ENCODE data around the gene SLC46A2.

The SLC46A2 gene

DNA sequence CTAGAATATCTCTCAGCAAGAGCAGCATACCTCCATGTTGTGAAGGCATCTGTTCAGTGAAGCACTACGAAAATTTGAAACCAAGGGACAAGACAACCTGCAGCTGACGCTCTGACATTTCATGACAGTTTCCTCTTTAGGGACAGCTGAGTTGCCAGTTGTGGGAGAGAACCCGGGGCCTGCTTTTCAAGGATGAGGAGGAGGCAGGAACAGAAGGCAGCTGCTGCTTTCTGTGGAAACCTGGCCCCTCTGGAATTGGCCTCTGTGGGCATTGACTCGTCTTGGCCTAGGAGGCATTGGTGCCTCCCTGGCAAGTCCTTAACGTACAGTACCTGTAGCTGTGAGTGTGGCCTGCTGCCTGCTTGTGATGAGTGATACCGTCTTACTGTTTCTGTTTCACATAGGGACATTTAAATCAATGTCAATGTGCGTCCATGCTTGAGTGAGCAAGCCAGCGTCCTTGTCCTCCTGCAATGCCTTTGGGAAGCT is 21.6 kb downstream of the SLC46A2 start:
- DNase-seq, result no peak

DNA sequence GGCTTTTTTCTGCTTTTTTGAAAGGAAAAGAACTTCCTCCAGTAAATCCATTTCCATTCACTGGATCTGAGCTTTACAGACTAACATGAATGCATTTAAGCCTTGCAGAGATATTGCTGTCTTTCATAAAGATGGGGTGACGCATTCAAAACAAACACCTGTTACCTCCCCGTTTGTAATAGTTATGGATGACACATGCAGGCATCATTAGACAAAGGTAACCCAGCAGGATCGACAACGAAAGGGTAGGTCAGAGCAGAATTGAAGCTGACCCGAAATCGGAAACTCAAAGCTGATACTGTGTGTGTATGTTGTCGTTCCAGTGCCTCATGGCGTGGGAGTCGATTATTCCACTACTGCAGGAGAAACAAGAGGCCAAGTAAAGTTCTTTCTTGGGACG is 22.2 kb downstream of the SLC46A2 start:
- DNase-seq, result no peak
- no peak overlapping the region for H2AK5ac ChIP-seq (ENCODE audit: low read length, severe bottlenecking)
- H3K27me3 ChIP-seq (ENCODE audit: control insufficient read depth in 1 of 2, insufficient read depth in 1 of 2, low read length in 2 of 2), result no peaks in the 10 kb centered on the region
- H2BK15ac ChIP-seq (ENCODE audit: low read depth, poor library complexity, severe bottlenecking), result no peak overlapping the region
- peaks cover 2% of the 10 kb centered on the region for H3K4me1 ChIP-seq (ENCODE audit: control insufficient read depth, insufficient read depth, low read depth, low read length)
- no peaks in the 10 kb centered on the region for H3K9me3 ChIP-seq (ENCODE audit: control insufficient read depth, low read length)
- H4K8ac ChIP-seq (ENCODE audit: low read length), result no peak overlapping the region
- no peak overlapping the region for H3K14ac ChIP-seq (ENCODE audit: low read length in 2 of 2)
- H3K36me3 ChIP-seq (ENCODE audit: control insufficient read depth in 1 of 2, insufficient read depth in 2 of 2, low read depth in 1 of 2, low read length in 2 of 2), result peaks cover 22 to 36% of the 10 kb centered on the region in 2 experiments
- H2BK120ac ChIP-seq (ENCODE audit: low read depth, low read length), result no peak overlapping the region
- H4K91ac ChIP-seq (ENCODE audit: low read length), result no peak overlapping the region
- no peak overlapping the region for H2BK12ac ChIP-seq (ENCODE audit: low read length in 2 of 2)
- no peak overlapping the region for H3K4me2 ChIP-seq (ENCODE audit: low read length, poor library complexity, severe bottlenecking)
- H3K18ac ChIP-seq (ENCODE audit: low read depth in 1 of 2, low read length in 2 of 2), result no peak overlapping the region
- H3K27ac ChIP-seq (ENCODE audit: low read length, poor library complexity, severe bottlenecking), result no peak overlapping the region
- H3K4me3 ChIP-seq (ENCODE audit: insufficient read depth in 1 of 2, low read depth in 1 of 2, low read length in 2 of 2), result no peak overlapping the region
- H3K9ac ChIP-seq (ENCODE audit: low read length), result no peak overlapping the region
- over 99% methylated on average over 10 of the region's 10 CpGs for WGBS
- no peak overlapping the region for H3K4ac ChIP-seq (ENCODE audit: low read depth in 1 of 2, low read length in 2 of 2)
- no peak overlapping the region for H2BK5ac ChIP-seq (ENCODE audit: low read depth, low read length, poor library complexity, severe bottlenecking)
- H3K79me1 ChIP-seq (replicated peaks; ENCODE audit: low read length, poor library complexity, severe bottlenecking), result no peaks in the 10 kb centered on the region
- no peak overlapping the region for H3K23ac ChIP-seq (ENCODE audit: low read length in 2 of 2)
- no peak overlapping the region for H2AFZ ChIP-seq (ENCODE audit: low read depth, low read length)

More for the DNA sequence above, 21.6 kb downstream of the SLC46A2 start:
- Histone ChIP-seq H3K79me1 (replicated peaks; ENCODE audit: low read length, poor library complexity, severe bottlenecking) (no peaks in the 10 kb centered on the region), H2BK15ac (ENCODE audit: low read depth, poor library complexity, severe bottlenecking) (no peak overlapping the region), H3K23ac (ENCODE audit: low read length in 2 of 2) (no peak overlapping the region), H2BK12ac (ENCODE audit: low read length in 2 of 2) (no peak overlapping the region), H3K9me3 (ENCODE audit: control insufficient read depth, low read length) (no peaks in the 10 kb centered on the region), H3K14ac (ENCODE audit: low read length in 2 of 2) (no peak overlapping the region), H3K4me2 (ENCODE audit: low read length, poor library complexity, severe bottlenecking) (no peak overlapping the region), H3K18ac (ENCODE audit: low read depth in 1 of 2, low read length in 2 of 2) (no peak overlapping the region), H2BK120ac (ENCODE audit: low read depth, low read length) (no peak overlapping the region), H3K27ac (ENCODE audit: low read length, poor library complexity, severe bottlenecking) (no peak overlapping the region), H3K27me3 (ENCODE audit: control insufficient read depth in 1 of 2, insufficient read depth in 1 of 2, low read length in 2 of 2) (no peaks in the 10 kb centered on the region), H3K4ac (ENCODE audit: low read depth in 1 of 2, low read length in 2 of 2) (no peak overlapping the region), H4K8ac (ENCODE audit: low read length) (no peak overlapping the region), H2AK5ac (ENCODE audit: low read length, severe bottlenecking) (no peak overlapping the region), H3K36me3 (ENCODE audit: control insufficient read depth in 1 of 2, insufficient read depth in 2 of 2, low read depth in 1 of 2, low read length in 2 of 2) (peaks cover 22 to 36% of the 10 kb centered on the region in 2 experiments), H3K4me3 (ENCODE audit: insufficient read depth in 1 of 2, low read depth in 1 of 2, low read length in 2 of 2) (no peak overlapping the region), H4K91ac (ENCODE audit: low read length) (no peak overlapping the region), H2BK5ac (ENCODE audit: low read depth, low read length, poor library complexity, severe bottlenecking) (no peak overlapping the region), H2AFZ (ENCODE audit: low read depth, low read length) (no peak overlapping the region), H3K4me1 (ENCODE audit: control insufficient read depth, insufficient read depth, low read depth, low read length) (peaks cover 2% of the 10 kb centered on the region), H3K9ac (ENCODE audit: low read length) (no peak overlapping the region)
- 70% methylated on average over 8 of the region's 8 CpGs for WGBS

DNA sequence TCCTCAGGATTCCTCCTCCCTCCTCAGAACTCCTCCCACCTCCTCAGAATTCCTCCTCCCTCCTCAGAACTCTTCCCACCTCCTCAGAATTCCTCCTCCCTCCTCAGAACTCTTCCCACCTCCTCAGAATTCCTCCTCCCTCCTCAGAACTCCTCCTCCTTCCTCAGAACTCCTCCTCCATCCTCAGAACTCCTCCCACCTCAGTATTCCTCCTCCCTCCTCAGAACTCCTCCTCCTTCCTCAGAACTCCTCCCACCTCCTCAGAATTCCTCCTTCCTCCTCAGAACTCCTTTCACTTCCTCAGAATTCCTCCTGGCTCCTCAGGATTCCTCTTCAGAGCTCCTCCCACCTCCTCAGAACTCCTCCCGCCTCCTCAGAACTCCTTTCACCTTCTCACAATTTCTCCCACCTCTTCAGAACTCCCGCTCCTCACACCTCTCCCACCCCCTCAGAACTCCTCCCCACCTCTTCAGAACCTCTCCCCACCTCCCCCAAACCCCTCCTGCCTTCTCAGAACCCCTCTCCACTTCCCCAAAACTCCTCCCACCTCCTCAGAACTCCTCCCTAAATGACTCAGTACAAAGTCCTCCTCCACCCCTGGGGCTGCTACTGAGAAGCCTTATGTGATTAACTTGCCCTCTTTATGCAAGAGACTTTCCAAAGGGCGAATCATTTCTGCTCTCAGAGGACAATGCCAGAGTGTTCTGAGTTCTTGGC is 23.2 kb downstream of the SLC46A2 start:
- H2BK5ac ChIP-seq (ENCODE audit: low read depth, low read length, poor library complexity, severe bottlenecking), result no peak overlapping the region
- WGBS, result 52% methylated on average over 3 of the region's 3 CpGs
- peak; percentile 89 for DNase-seq
- H3K23ac ChIP-seq (ENCODE audit: low read length in 2 of 2), result no peak overlapping the region
- H3K9ac ChIP-seq (ENCODE audit: low read length), result no peak overlapping the region
- no peak overlapping the region for H3K14ac ChIP-seq (ENCODE audit: low read length in 2 of 2)
- no peaks in the 10 kb centered on the region for H3K27me3 ChIP-seq (ENCODE audit: control insufficient read depth in 1 of 2, insufficient read depth in 1 of 2, low read length in 2 of 2)
- no peaks in the 10 kb centered on the region for H3K79me1 ChIP-seq (replicated peaks; ENCODE audit: low read length, poor library complexity, severe bottlenecking)
- no peak overlapping the region for H2BK120ac ChIP-seq (ENCODE audit: low read depth, low read length)
- peaks cover 2% of the 10 kb centered on the region for H3K4me1 ChIP-seq (ENCODE audit: control insufficient read depth, insufficient read depth, low read depth, low read length)
- H3K9me3 ChIP-seq (ENCODE audit: control insufficient read depth, low read length), result no peaks in the 10 kb centered on the region
- H3K18ac ChIP-seq (ENCODE audit: low read depth in 1 of 2, low read length in 2 of 2), result no peak overlapping the region
- H2BK15ac ChIP-seq (ENCODE audit: low read depth, poor library complexity, severe bottlenecking), result no peak overlapping the region
- H2BK12ac ChIP-seq (ENCODE audit: low read length in 2 of 2), result no peak overlapping the region
- no peak overlapping the region for H3K4me2 ChIP-seq (ENCODE audit: low read length, poor library complexity, severe bottlenecking)
- H2AK5ac ChIP-seq (ENCODE audit: low read length, severe bottlenecking), result no peak overlapping the region
- H3K27ac ChIP-seq (ENCODE audit: low read length, poor library complexity, severe bottlenecking), result no peak overlapping the region
- H4K8ac ChIP-seq (ENCODE audit: low read length), result no peak overlapping the region
- peaks cover 22 to 36% of the 10 kb centered on the region in 2 experiments for H3K36me3 ChIP-seq (ENCODE audit: control insufficient read depth in 1 of 2, insufficient read depth in 2 of 2, low read depth in 1 of 2, low read length in 2 of 2)
- H4K91ac ChIP-seq (ENCODE audit: low read length), result no peak overlapping the region
- H2AFZ ChIP-seq (ENCODE audit: low read depth, low read length), result no peak overlapping the region
- no peak overlapping the region for H3K4ac ChIP-seq (ENCODE audit: low read depth in 1 of 2, low read length in 2 of 2)
- no peak overlapping the region for H3K4me3 ChIP-seq (ENCODE audit: insufficient read depth in 1 of 2, low read depth in 1 of 2, low read length in 2 of 2)

DNA sequence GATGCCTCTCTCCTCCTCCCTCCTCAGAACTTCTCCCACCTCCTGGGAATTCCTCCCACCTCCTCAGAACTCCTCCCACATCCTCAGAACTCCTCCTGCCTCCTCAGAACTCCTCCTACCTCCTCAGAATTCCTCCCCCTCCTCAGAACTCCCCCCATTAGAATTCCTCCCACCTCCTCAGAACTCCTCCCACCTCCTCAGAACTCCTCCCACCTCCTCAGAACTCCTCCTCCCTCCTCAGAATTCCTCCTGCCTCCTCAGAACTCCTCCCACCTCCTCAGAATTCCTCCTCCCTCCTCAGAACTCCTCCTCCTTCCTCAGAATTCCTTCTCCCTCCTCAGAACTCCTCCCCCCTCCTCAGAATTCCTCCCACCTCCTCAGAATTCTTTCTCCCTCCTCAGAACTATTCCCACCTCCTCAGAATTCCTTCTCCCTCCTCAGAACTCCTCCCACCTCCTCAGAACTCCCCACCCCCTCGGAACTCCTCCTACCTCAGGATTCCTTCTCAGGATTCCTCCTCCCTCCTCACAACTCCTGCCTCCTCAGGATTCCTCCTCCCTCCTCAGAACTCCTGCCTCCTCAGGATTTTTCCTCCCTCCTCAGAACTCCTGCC is 23.9 kb downstream of the SLC46A2 start:
- no peak overlapping the region for H2BK120ac ChIP-seq (ENCODE audit: low read depth, low read length)
- peak; percentile 88 for DNase-seq

More for the DNA sequence above, 23.9 kb downstream of the SLC46A2 start:
- Histone ChIP-seq H4K8ac (ENCODE audit: low read length) (no peak overlapping the region), H2BK15ac (ENCODE audit: low read depth, poor library complexity, severe bottlenecking) (no peak overlapping the region), H2BK5ac (ENCODE audit: low read depth, low read length, poor library complexity, severe bottlenecking) (no peak overlapping the region), H3K27me3 (ENCODE audit: control insufficient read depth in 1 of 2, insufficient read depth in 1 of 2, low read length in 2 of 2) (no peaks in the 10 kb centered on the region), H3K4ac (ENCODE audit: low read depth in 1 of 2, low read length in 2 of 2) (no peak overlapping the region), H3K9me3 (ENCODE audit: control insufficient read depth, low read length) (no peaks in the 10 kb centered on the region), H3K4me1 (ENCODE audit: control insufficient read depth, insufficient read depth, low read depth, low read length) (peaks cover 4% of the 10 kb centered on the region), H3K4me3 (ENCODE audit: insufficient read depth in 1 of 2, low read depth in 1 of 2, low read length in 2 of 2) (no peak overlapping the region), H3K23ac (ENCODE audit: low read length in 2 of 2) (no peak overlapping the region), H4K91ac (ENCODE audit: low read length) (no peak overlapping the region), H2AK5ac (ENCODE audit: low read length, severe bottlenecking) (no peak overlapping the region), H3K18ac (ENCODE audit: low read depth in 1 of 2, low read length in 2 of 2) (no peak overlapping the region), H3K36me3 (ENCODE audit: control insufficient read depth in 1 of 2, insufficient read depth in 2 of 2, low read depth in 1 of 2, low read length in 2 of 2) (peaks cover 22 to 36% of the 10 kb centered on the region in 2 experiments), H3K9ac (ENCODE audit: low read length) (no peak overlapping the region), H3K79me1 (replicated peaks; ENCODE audit: low read length, poor library complexity, severe bottlenecking) (no peaks in the 10 kb centered on the region), H2BK12ac (ENCODE audit: low read length in 2 of 2) (no peak overlapping the region), H3K14ac (ENCODE audit: low read length in 2 of 2) (no peak overlapping the region), H3K27ac (ENCODE audit: low read length, poor library complexity, severe bottlenecking) (no peak overlapping the region), H2AFZ (ENCODE audit: low read depth, low read length) (no peak overlapping the region), H3K4me2 (ENCODE audit: low read length, poor library complexity, severe bottlenecking) (no peak overlapping the region)
- 82% methylated on average over 1 of the region's 1 CpG for WGBS
